Measurements from ENCODE around the gene CS. TPM values are rescaled to one million over a fixed set of nuclear protein-coding genes. Genes with fewer than 3 reads are reported as not detected.

CS gene
- total RNA-seq, 1 experiment from 2014 or later: 250 TPM

GRCh38 chr12:56260921-56261320, 39.2 kb downstream of the CS start:
- Histone ChIP-seq H3K9ac (ENCODE audit: extremely low read depth, insufficient read length, low read length) (no peak overlapping the region), H4K8ac (replicated peaks; ENCODE audit: insufficient read length, low read depth, low read length) (no peak overlapping the region), H3K79me2 (ENCODE audit: insufficient read depth, low read length) (no peaks in the 10 kb centered on the region), H4K5ac (ENCODE audit: insufficient read length, low read depth, low read length) (no peak overlapping the region), H2AFZ (ENCODE audit: low read length) (no peak overlapping the region), H2BK12ac (ENCODE audit: insufficient read length, low read depth, low read length) (no peak overlapping the region), H3K14ac (ENCODE audit: insufficient read depth, low read length) (no peak overlapping the region), H4K20me1 (ENCODE audit: control insufficient read depth, insufficient read depth, insufficient read length) (no peaks in the 10 kb centered on the region), H3K4me2 (ENCODE audit: insufficient read depth, insufficient read length, low read length) (no peak overlapping the region), H3K9me3 (ENCODE audit: control insufficient read depth, low read depth, low read length) (no peaks in the 10 kb centered on the region), H3K23me2 (ENCODE audit: insufficient read length, low read depth, low read length, poor library complexity, severe bottlenecking) (no peaks in the 10 kb centered on the region), H3K56ac (ENCODE audit: insufficient read length, low read depth, low read length) (no peak overlapping the region), H3K79me1 (ENCODE audit: insufficient read depth, low read depth, low read length, poor library complexity, severe bottlenecking) (no peaks in the 10 kb centered on the region), H2BK120ac (ENCODE audit: low read depth, low read length, poor library complexity, severe bottlenecking) (no peak overlapping the region), H2BK20ac (ENCODE audit: low read depth, low read length, poor library complexity, severe bottlenecking) (no peak overlapping the region), H2BK5ac (ENCODE audit: insufficient read length, low read length) (no peak overlapping the region), H3K18ac (ENCODE audit: insufficient read length, low read depth, low read length) (no peak overlapping the region), H3K27ac (ENCODE audit: insufficient read length, low read depth, low read length) (no peak overlapping the region), H3K23ac (ENCODE audit: insufficient read length, low read depth, low read length) (no peak overlapping the region), H3K27me3 (ENCODE audit: insufficient read depth, low read length) (no peaks in the 10 kb centered on the region), H3T11ph (ENCODE audit: low read length) (no peak overlapping the region), H4K91ac (ENCODE audit: insufficient read length, low read depth, low read length) (no peak overlapping the region), H3K4me1 (ENCODE audit: insufficient read depth, low read length) (no peaks in the 10 kb centered on the region), H3K4ac (ENCODE audit: low read depth, low read length) (no peak overlapping the region), H2AK5ac (ENCODE audit: insufficient read length, low read length) (no peak overlapping the region), H2BK15ac (ENCODE audit: low read depth, low read length) (no peak overlapping the region)
- peaks cover 4 to 8% (median 8%) of the 10 kb centered on the region in 3 experiments; a peak in 6 of 7 replicates for H3K36me3 Mint-ChIP-seq (ENCODE audit: insufficient read depth in 1 of 3, low read depth in 3 of 3)
- no peak for DNase-seq
- H3K9me3 Mint-ChIP-seq: no peaks in the 10 kb centered on the region; a peak in 1 of 5 replicates
- no peak overlapping the region for H3K4me3 Mint-ChIP-seq
- H3K27ac Mint-ChIP-seq: peak overlapping the region in 1 of 3 experiments; percentile 9; a peak in 1 of 7 replicates
- no CpG with 5 or more reads among the region's 3 CpGs for WGBS (ENCODE audit: extremely low coverage, insufficient read length, low lambda C conversion rate)
- H3K27me3 Mint-ChIP-seq (ENCODE audit: low read depth): peaks cover 2% of the 10 kb centered on the region; the same call in 1 of the 2 replicates
- no peak for TF ChIP-seq CTCF (conservative IDR thresholded peaks at IDR 0.05)
- H3K4me1 Mint-ChIP-seq: peaks cover 20 to 23% of the 10 kb centered on the region in 2 experiments

Data from H9 (cell line).